A673 (cell line): Measurements from ENCODE around the gene PTGES3L.

Experiments used
- EZH2 ChIP-seq: fragments of 200-600 bp; sonication (generic); IDR thresholded peaks from 2 replicates; pipeline ENCODE4 v1.6.1; 2017; ENCODE audit warnings: borderline replicate concordance, low read depth, mild to moderate bottlenecking, mixed read lengths, antibody characterized with exemption, low read length; ENCODE audit not compliant: poor library complexity, severe bottlenecking
- TF ChIP-seq, protein P1 (sequence below): fragments of 300-800, 200-600 bp; sonication (generic); conservative IDR thresholded peaks from 2 replicates; pipeline ENCODE4 v1.5.1; 2017; ENCODE audit warnings: low read depth, mild to moderate bottlenecking, antibody characterized with exemption, low read length, moderate library complexity, mixed read lengths

DNA sequence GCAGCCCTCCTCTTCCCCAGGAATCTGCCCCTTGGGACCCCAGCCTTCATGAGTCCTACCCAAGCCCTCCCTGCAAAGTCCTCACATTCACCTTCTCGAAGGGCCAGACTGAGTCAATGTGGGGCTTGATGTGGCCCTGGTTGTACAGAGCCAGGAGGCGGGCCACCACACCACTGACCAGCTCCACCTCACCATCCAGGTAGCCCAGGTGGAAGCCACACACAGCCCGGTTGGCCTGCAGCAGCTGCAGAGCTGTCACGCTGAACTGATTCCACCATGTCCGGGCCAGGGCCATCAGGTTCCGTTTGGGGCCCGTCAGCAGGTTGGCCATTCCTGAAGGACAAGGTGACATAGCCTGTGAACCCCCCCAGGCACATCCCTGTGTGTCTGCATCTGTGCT, 36.3 kb upstream of the PTGES3L start:
- TF ChIP-seq, protein P1, sequence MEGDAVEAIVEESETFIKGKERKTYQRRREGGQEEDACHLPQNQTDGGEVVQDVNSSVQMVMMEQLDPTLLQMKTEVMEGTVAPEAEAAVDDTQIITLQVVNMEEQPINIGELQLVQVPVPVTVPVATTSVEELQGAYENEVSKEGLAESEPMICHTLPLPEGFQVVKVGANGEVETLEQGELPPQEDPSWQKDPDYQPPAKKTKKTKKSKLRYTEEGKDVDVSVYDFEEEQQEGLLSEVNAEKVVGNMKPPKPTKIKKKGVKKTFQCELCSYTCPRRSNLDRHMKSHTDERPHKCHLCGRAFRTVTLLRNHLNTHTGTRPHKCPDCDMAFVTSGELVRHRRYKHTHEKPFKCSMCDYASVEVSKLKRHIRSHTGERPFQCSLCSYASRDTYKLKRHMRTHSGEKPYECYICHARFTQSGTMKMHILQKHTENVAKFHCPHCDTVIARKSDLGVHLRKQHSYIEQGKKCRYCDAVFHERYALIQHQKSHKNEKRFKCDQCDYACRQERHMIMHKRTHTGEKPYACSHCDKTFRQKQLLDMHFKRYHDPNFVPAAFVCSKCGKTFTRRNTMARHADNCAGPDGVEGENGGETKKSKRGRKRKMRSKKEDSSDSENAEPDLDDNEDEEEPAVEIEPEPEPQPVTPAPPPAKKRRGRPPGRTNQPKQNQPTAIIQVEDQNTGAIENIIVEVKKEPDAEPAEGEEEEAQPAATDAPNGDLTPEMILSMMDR = no peak
- no peak for TF ChIP-seq EZH2
